HG02588 (cell line): Measurements from ENCODE around the gene MVK.

Source experiments
- ATAC-seq: cut with Tn5 transposase; IDR thresholded peaks from one replicate; pipeline ENCODE4 v1.9.1; 2021; ENCODE audit warnings: mild to moderate bottlenecking, moderate library complexity; ENCODE audit not compliant: unreplicated experiment

The MVK gene

GRCh38 chr12:109626378-109627115 lies 53.0 kb downstream of the MVK start:
- ATAC-seq, result no peak

GRCh38 chr12:109627633-109628032 lies 54.0 kb downstream of the MVK start:
- ATAC-seq, result no peak

GRCh38 chr12:109630107-109630506 lies 56.5 kb downstream of the MVK start:
- ATAC-seq, result no peak

GRCh38 chr12:109630815-109631214 lies 57.2 kb downstream of the MVK start:
- ATAC-seq, result no peak

GRCh38 chr12:109631302-109631701 lies 57.7 kb downstream of the MVK start:
- no peak for ATAC-seq

- ATAC-seq, result no peak
These were observed 58.2 kb downstream of the MVK start for GRCh38 chr12:109631751-109632150.

GRCh38 chr12:109632342-109632741 lies 58.7 kb downstream of the MVK start:
- no peak for ATAC-seq

- ATAC-seq, result no peak
These were observed 62.1 kb downstream of the MVK start for GRCh38 chr12:109635717-109636116.

GRCh38 chr12:109637348-109637747 lies 63.8 kb downstream of the MVK start:
- ATAC-seq, result no peak

GRCh38 chr12:109637996-109638395 lies 64.4 kb downstream of the MVK start:
- ATAC-seq, result no peak

- ATAC-seq, result no peak
These were observed 65.1 kb downstream of the MVK start for GRCh38 chr12:109638735-109639134.

- ATAC-seq, result no peak
These were observed 65.7 kb downstream of the MVK start for GRCh38 chr12:109639151-109639872.

- no peak for ATAC-seq
These were observed 67.4 kb downstream of the MVK start for GRCh38 chr12:109640961-109641360.

GRCh38 chr12:109641422-109641821 lies 67.8 kb downstream of the MVK start:
- ATAC-seq, result no peak

GRCh38 chr12:109642506-109643132 lies 69.0 kb downstream of the MVK start:
- no peak for ATAC-seq

- ATAC-seq, result no peak
These were observed 71.6 kb downstream of the MVK start for GRCh38 chr12:109645194-109645593.

GRCh38 chr12:109645708-109646107 lies 72.1 kb downstream of the MVK start:
- no peak for ATAC-seq
